SU-DHL-6 (cell line): Measurements from ENCODE around the gene SLX9.

Source experiments
- H2AFZ ChIP-seq: fragments of 200-600 bp; sonication (generic); 2 replicates; pipeline ENCODE4 v1.6.1; 2014; ENCODE audit warnings: low read depth, mild to moderate bottlenecking, moderate library complexity, mixed read lengths, antibody characterized with exemption, low read length; ENCODE audit not compliant: severe bottlenecking
- H3F3A ChIP-seq: fragments of 200-600 bp; shearing (Covaris generic); 2 replicates; pipeline ENCODE4 v1.6.0; 2016; ENCODE audit warnings: antibody characterized with exemption, mild to moderate bottlenecking; ENCODE audit not compliant: insufficient read depth
- H3K27ac ChIP-seq: fragments of 200-600 bp; sonication (generic); 2 replicates; pipeline ENCODE4 v1.5.1; 2016; ENCODE audit warnings: low read depth, mild to moderate bottlenecking, low read length, moderate library complexity, mixed read lengths
- H3K27me3 ChIP-seq: fragments of 200-600 bp; sonication (generic), shearing (Covaris generic); 2 replicates; pipeline ENCODE4 v1.6.0; 2014; ENCODE audit warnings: mild to moderate bottlenecking, low read length
- H3K36me3 ChIP-seq: fragments of 200-600 bp; sonication (generic); 2 replicates; pipeline ENCODE4 v1.6.1; 2014; ENCODE audit warnings: mild to moderate bottlenecking, low read length, mixed read lengths
- H3K4me2 ChIP-seq: fragments of 300-600, 200-600 bp; shearing (Covaris generic), sonication (generic); 2 replicates; pipeline ENCODE4 v1.6.0; 2014; ENCODE audit warnings: low read length, low read depth, mild to moderate bottlenecking; ENCODE audit not compliant: poor library complexity, severe bottlenecking
- H3K4me3 ChIP-seq: fragments of 200-600 bp; sonication (generic); 2 replicates; pipeline ENCODE4 v1.5.1; 2014; ENCODE audit warnings: antibody characterized with exemption, low read length, mild to moderate bottlenecking, mixed read lengths; ENCODE audit not compliant: insufficient read depth, poor library complexity, severe bottlenecking
- H3K79me2 ChIP-seq: fragments of 200-600 bp; sonication (generic); 2 replicates; pipeline ENCODE4 v1.6.1; 2014; ENCODE audit warnings: mild to moderate bottlenecking, low read length, moderate library complexity; ENCODE audit not compliant: insufficient read depth
- H3K9ac ChIP-seq: fragments of 200-600 bp; sonication (generic); 2 replicates; pipeline ENCODE4 v1.7.0; 2014; ENCODE audit warnings: mild to moderate bottlenecking, low read length
- H3K9me2 ChIP-seq: fragments of 200-600 bp; sonication (generic); replicated peaks from 2 replicates; pipeline ENCODE4 v1.6.1; 2014; ENCODE audit warnings: low read length; ENCODE audit not compliant: insufficient read depth
- H3K9me3 ChIP-seq: fragments of 200-600 bp; sonication (generic); 2 replicates; pipeline ENCODE4 v1.6.1; 2014; ENCODE audit warnings: low read length, mixed read lengths; ENCODE audit not compliant: insufficient read depth
- H4K20me1 ChIP-seq: fragments of 200-600 bp; sonication (generic); 2 replicates; pipeline ENCODE4 v1.6.1; 2014; ENCODE audit warnings: low read depth, mild to moderate bottlenecking, antibody characterized with exemption, low read length, moderate library complexity, mixed read lengths
- CTCF ChIP-seq: fragments of 200-600 bp; sonication (generic); IDR thresholded peaks from one replicate; pipeline ENCODE4 v1.5.1; 2017; ENCODE audit warnings: antibody characterized with exemption, mild to moderate bottlenecking, low read length, moderate library complexity; ENCODE audit not compliant: insufficient read depth, poor library complexity, severe bottlenecking
- EZH2phosphoT487 ChIP-seq: fragments of 200-600 bp; sonication (generic), shearing (Covaris generic); conservative IDR thresholded peaks from 2 replicates; pipeline ENCODE4 v1.6.1; 2018; ENCODE audit warnings: mild to moderate bottlenecking, antibody characterized with exemption, low read length, moderate library complexity, mixed read lengths

Gene SLX9

GRCh38 chr21:45014747-45015468 lies 75.1 kb downstream of the SLX9 start:
- Histone ChIP-seq H3K36me3 (no peaks in the 10 kb centered on the region), H3K9me2 (no peaks in the 10 kb centered on the region), H3K4me2 (peak overlapping the region; percentile 34), H3K9me3 (no peaks in the 10 kb centered on the region), H3F3A (no peaks in the 10 kb centered on the region), H3K9ac (no peak overlapping the region), H3K79me2 (no peaks in the 10 kb centered on the region), H3K27ac (no peak overlapping the region), H3K4me3 (no peak overlapping the region), H4K20me1 (no peaks in the 10 kb centered on the region), H2AFZ (peak overlapping the region; percentile 67), H3K27me3 (no peaks in the 10 kb centered on the region)
- TF ChIP-seq EZH2phosphoT487 (no peak), CTCF (no peak)

GRCh38 chr21:45015469-45015860 lies 75.6 kb downstream of the SLX9 start:
- H3K9ac ChIP-seq, result no peak overlapping the region
- H3K9me3 ChIP-seq, result no peaks in the 10 kb centered on the region
- no peaks in the 10 kb centered on the region for H3K9me2 ChIP-seq
- H3F3A ChIP-seq, result no peaks in the 10 kb centered on the region
- TF ChIP-seq EZH2phosphoT487 (no peak), CTCF (no peak)
- no peaks in the 10 kb centered on the region for H4K20me1 ChIP-seq
- no peaks in the 10 kb centered on the region for H3K36me3 ChIP-seq
- no peak overlapping the region for H3K4me2 ChIP-seq
- no peaks in the 10 kb centered on the region for H3K27me3 ChIP-seq
- H3K79me2 ChIP-seq, result no peaks in the 10 kb centered on the region
- H3K4me3 ChIP-seq, result no peak overlapping the region
- H2AFZ ChIP-seq, result no peak overlapping the region
- H3K27ac ChIP-seq, result no peak overlapping the region

GRCh38 chr21:45016031-45016405 lies 76.2 kb downstream of the SLX9 start:
- Histone ChIP-seq H3K4me3 (no peak overlapping the region), H3K79me2 (no peaks in the 10 kb centered on the region), H3K4me2 (no peak overlapping the region), H4K20me1 (no peaks in the 10 kb centered on the region), H3K9me2 (no peaks in the 10 kb centered on the region), H3K9me3 (no peaks in the 10 kb centered on the region), H3K27ac (no peak overlapping the region), H3K36me3 (no peaks in the 10 kb centered on the region), H3F3A (no peaks in the 10 kb centered on the region), H2AFZ (no peak overlapping the region), H3K27me3 (no peaks in the 10 kb centered on the region), H3K9ac (no peak overlapping the region)
- TF ChIP-seq CTCF (no peak), EZH2phosphoT487 (no peak)
